ENCODE measurements around the gene SPINK7.

DNA sequence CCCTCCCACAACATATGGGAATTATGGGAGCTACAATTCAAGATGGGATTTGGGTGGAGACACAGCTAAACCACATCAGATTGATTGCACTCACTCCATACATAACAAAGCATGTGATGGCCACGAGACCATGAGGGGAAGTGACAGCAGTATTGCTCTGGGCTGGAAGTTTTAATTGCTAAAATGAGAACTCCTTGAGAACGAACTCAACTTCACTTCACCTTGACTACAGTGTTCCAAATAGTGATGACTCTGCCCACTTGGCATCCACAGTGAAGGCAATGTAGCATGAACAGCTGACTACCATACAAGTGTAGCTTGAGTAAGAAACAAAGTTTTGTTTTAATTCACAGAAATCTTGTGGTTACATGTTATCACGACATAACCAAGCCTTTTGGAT, 739 bp upstream of the SPINK7 start:
- TF ChIP-seq POLR2A (IDR thresholded peaks at IDR 0.05; ENCODE audit: low read length) = no peak
- no peak for TF ChIP-seq GATA1 (IDR thresholded peaks at IDR 0.05; ENCODE audit: low read depth, low read length)
